Esophagus squamous epithelium (tissue), 4 donors: ENCODE results near the gene ZNF521.

Source experiments
- CTCF ChIP-seq, 6 experiments: fragments of 450-650 bp in 4 of 6; fragments of 200-600 bp in 2 of 6; sonication (generic) in 2 of 6; IDR thresholded peaks; one replicate each; pipeline ENCODE4 v1.5.1; 2016 to 2019; ENCODE audit warnings: antibody characterized with exemption in 6 of 6, mild to moderate bottlenecking in 4 of 6, moderate library complexity in 4 of 6
- POLR2A ChIP-seq, 4 donors: fragments of 450-650 bp; IDR thresholded peaks; one replicate each; pipeline ENCODE4 v1.6.1; 2017; ENCODE audit warnings: antibody characterized with exemption in 4 of 4, mild to moderate bottlenecking in 4 of 4, moderate library complexity in 3 of 4

- TF ChIP-seq CTCF (IDR thresholded peaks at IDR 0.05), result no peak
- TF ChIP-seq POLR2A (IDR thresholded peaks at IDR 0.05), result no peak
Observed at GRCh38 chr18:25332002-25332401, 20.0 kb downstream of the ZNF521 start.
